Measurements from ENCODE around the gene FBN3. TPM values are rescaled to one million over a fixed set of nuclear protein-coding genes. Genes with fewer than 3 reads are reported as not detected.

FBN3 gene
- total and polyA plus RNA-seq, 2 donors (not counting 1 experiment from before 2014, with no cell fraction given) = not detected

GRCh38 chr19:8109890-8110662 is 39.3 kb downstream of the FBN3 start:
- ChIA-PET CTCF (no interaction called here), POLR2A (no interaction called here)
- no peaks in the 10 kb centered on the region for H3K4me1 Mint-ChIP-seq
- Histone ChIP-seq H3K27me3 (replicated peaks in 1 of 4; ENCODE audit: control extremely low read depth in 1 of 4, control insufficient read depth in 3 of 4, insufficient read depth in 4 of 4, low read length in 3 of 4) (peaks cover 0 to 12% (median 2%) of the 10 kb centered on the region in 4 experiments), H3K4me3 (ENCODE audit: control extremely low read depth in 1 of 5, extremely low read depth in 1 of 5, insufficient read depth in 1 of 5, low read depth in 2 of 5, low read length in 4 of 5) (no peak overlapping the region), H3K9me3 (ENCODE audit: control extremely low read depth in 1 of 3, control insufficient read depth in 2 of 3, insufficient read depth in 1 of 3, low read length in 2 of 3) (peaks cover 0 to 28% (median 5%) of the 10 kb centered on the region in 3 donors), H3K36me3 (replicated peaks in 1 of 2; ENCODE audit: control extremely low read depth in 1 of 2, control insufficient read depth in 1 of 2, extremely low read depth in 1 of 2, insufficient read depth in 2 of 2, low read length in 1 of 2) (no peaks in the 10 kb centered on the region), H3K4me2 (replicated peaks; ENCODE audit: low read depth, low read length, poor library complexity, severe bottlenecking) (no peak overlapping the region), H4K20me1 (ENCODE audit: control insufficient read depth, insufficient read depth, low read length, poor library complexity, severe bottlenecking) (no peaks in the 10 kb centered on the region), H3K4me1 (ENCODE audit: control insufficient read depth in 2 of 2, insufficient read depth in 2 of 2, low read length in 2 of 2) (no peaks in the 10 kb centered on the region), H3K9ac (ENCODE audit: low read length) (no peak overlapping the region), H2AFZ (ENCODE audit: insufficient read depth, low read depth, low read length, poor library complexity, severe bottlenecking) (no peak overlapping the region), H3K27ac (ENCODE audit: low read length in 2 of 2) (no peak overlapping the region), H3K79me2 (ENCODE audit: control insufficient read depth, insufficient read depth, low read length) (no peaks in the 10 kb centered on the region)
- H3K27ac Mint-ChIP-seq = no peak overlapping the region
- no peak for DNase-seq
- WGBS (ENCODE audit: insufficient coverage) = 83% methylated on average over 4 of the region's 7 CpGs
- H3K4me3 Mint-ChIP-seq = no peak overlapping the region
- ATAC-seq (ENCODE audit: low read depth) = no peak
- peaks cover 17% of the 10 kb centered on the region for H3K27me3 Mint-ChIP-seq
- no peaks in the 10 kb centered on the region for H3K9me3 Mint-ChIP-seq (ENCODE audit: insufficient read depth)
- TF ChIP-seq EZH2 (IDR thresholded peaks at IDR 0.05; ENCODE audit: borderline replicate concordance, insufficient read depth, low read depth, low read length, poor library complexity, severe bottlenecking) (no peak), CTCF (IDR thresholded peaks at IDR 0.05) (no peak)
- intact Hi-C loops (cut with micrococcal nuclease) = no loop called here

- H3K4me3 Mint-ChIP-seq = no peak overlapping the region
- POLR2A ChIA-PET = no interaction called here
- no peaks in the 10 kb centered on the region for H3K4me1 Mint-ChIP-seq
- CTCF ChIA-PET = no interaction called here
- Histone ChIP-seq H3K4me1 (ENCODE audit: control insufficient read depth in 2 of 2, insufficient read depth in 2 of 2, low read length in 2 of 2) (no peaks in the 10 kb centered on the region), H4K20me1 (ENCODE audit: control insufficient read depth, insufficient read depth, low read length, poor library complexity, severe bottlenecking) (no peaks in the 10 kb centered on the region), H3K79me2 (ENCODE audit: control insufficient read depth, insufficient read depth, low read length) (no peaks in the 10 kb centered on the region), H3K36me3 (replicated peaks in 1 of 2; ENCODE audit: control extremely low read depth in 1 of 2, control insufficient read depth in 1 of 2, extremely low read depth in 1 of 2, insufficient read depth in 2 of 2, low read length in 1 of 2) (no peaks in the 10 kb centered on the region), H3K9me3 (ENCODE audit: control extremely low read depth in 1 of 3, control insufficient read depth in 2 of 3, insufficient read depth in 1 of 3, low read length in 2 of 3) (peaks cover 0 to 28% (median 5%) of the 10 kb centered on the region in 3 donors), H3K4me2 (replicated peaks; ENCODE audit: low read depth, low read length, poor library complexity, severe bottlenecking) (no peak overlapping the region), H3K9ac (ENCODE audit: low read length) (no peak overlapping the region), H3K27me3 (replicated peaks in 1 of 4; ENCODE audit: control extremely low read depth in 1 of 4, control insufficient read depth in 3 of 4, insufficient read depth in 4 of 4, low read length in 3 of 4) (peaks cover 0 to 12% (median 2%) of the 10 kb centered on the region in 4 experiments), H2AFZ (ENCODE audit: insufficient read depth, low read depth, low read length, poor library complexity, severe bottlenecking) (no peak overlapping the region), H3K27ac (ENCODE audit: low read length in 2 of 2) (no peak overlapping the region), H3K4me3 (ENCODE audit: control extremely low read depth in 1 of 5, extremely low read depth in 1 of 5, insufficient read depth in 1 of 5, low read depth in 2 of 5, low read length in 4 of 5) (no peak overlapping the region)
- no peak overlapping the region for H3K27ac Mint-ChIP-seq
- ATAC-seq (ENCODE audit: low read depth) (no peak), DNase-seq (no peak)
- TF ChIP-seq EZH2 (IDR thresholded peaks at IDR 0.05; ENCODE audit: borderline replicate concordance, insufficient read depth, low read depth, low read length, poor library complexity, severe bottlenecking) (no peak), CTCF (IDR thresholded peaks at IDR 0.05) (no peak)
- H3K27me3 Mint-ChIP-seq = peaks cover 17% of the 10 kb centered on the region
- WGBS (ENCODE audit: insufficient coverage) = 76% methylated on average over 10 of the region's 12 CpGs
- no peaks in the 10 kb centered on the region for H3K9me3 Mint-ChIP-seq (ENCODE audit: insufficient read depth)
- intact Hi-C loops (cut with micrococcal nuclease) = no loop called here
Measured at GRCh38 chr19:8109455-8109854, 39.9 kb downstream of the FBN3 start.

All from B cell (primary cell).